Measurements from ENCODE around the gene CDX1. TPM values are rescaled to one million over a fixed set of nuclear protein-coding genes. Genes with fewer than 3 reads are reported as not detected.

CDX1 gene
- total RNA-seq, 2 experiments from 2014 or later = not detected

DNA sequence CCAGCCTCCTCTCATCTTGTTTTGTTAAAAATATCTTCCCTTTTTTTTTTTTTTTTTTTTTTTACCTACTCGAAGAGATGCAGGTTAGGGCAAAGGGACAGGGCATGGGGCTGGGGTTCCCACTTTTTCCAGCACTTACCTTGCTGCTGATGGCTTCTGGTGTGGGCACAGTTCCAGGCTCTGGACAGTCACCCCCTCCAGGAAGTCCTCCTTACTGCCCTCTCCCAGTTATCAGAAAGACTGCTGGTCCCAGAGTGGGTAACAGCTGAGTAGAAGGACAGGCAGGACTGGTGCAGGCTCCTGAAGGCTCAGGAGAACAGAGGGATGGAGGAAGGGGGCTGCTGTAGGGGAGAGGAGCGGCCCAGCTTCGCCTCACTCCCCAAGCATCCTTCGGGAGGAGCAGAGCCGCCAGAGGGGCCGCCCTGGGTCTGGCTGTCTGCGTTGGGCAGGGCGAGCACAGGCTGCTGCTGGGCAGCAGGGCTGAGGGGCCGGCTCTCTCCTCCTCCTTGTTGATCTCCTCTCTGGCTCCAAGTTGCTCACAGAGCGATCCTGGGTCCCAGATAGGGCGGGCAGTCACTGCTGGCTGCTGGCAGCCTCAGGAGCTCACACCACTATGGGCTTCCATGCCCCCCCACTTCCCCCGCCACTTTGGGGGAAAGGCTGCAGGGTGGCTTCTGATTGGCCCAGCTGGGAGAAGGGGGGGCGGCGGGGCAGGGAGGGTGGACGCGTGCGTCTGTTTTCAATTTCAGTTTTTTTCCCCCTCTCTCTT is 11.1 kb upstream of the CDX1 start, which contains the start of gene PDGFRB:
TSS of gene PDGFRB (minus strand) at position 588 of the 769 bp plus-strand sequence. CDS start 18,798 bp downstream, outside the sequence.
- ChIA-PET CTCF (no interaction called here), POLR2A (no interaction called here)
- H3K4me1 ChIP-seq (ENCODE audit: insufficient read depth, low read length) = peaks cover 12% of the 10 kb centered on the region
- no peaks in the 10 kb centered on the region for H3K9me3 ChIP-seq (ENCODE audit: control insufficient read depth in 1 of 2, insufficient read depth in 1 of 2, low read length in 2 of 2)
- intact Hi-C loops (cut with DNase I, micrococcal nuclease) = no loop called here
- H3K36me3 ChIP-seq (ENCODE audit: insufficient read depth, low read length) = no peaks in the 10 kb centered on the region
- Mint-ChIP-seq H3K4me3 (peak within 1 kb of the TSS; percentile 69), H3K27me3 (peaks cover 32% of the 10 kb centered on the region), H3K4me1 (ENCODE audit: low read depth) (no peaks in the 10 kb centered on the region), H3K27ac (no peak within 1 kb of the TSS), H3K36me3 (ENCODE audit: low read depth) (no peaks in the 10 kb centered on the region), H3K9me3 (no peaks in the 10 kb centered on the region)
- H3K27ac ChIP-seq (ENCODE audit: low read depth in 1 of 2, low read length in 2 of 2) = no peak within 1 kb of the TSS
- peaks cover 6 to 10% of the 10 kb centered on the region in 2 experiments for H3K27me3 ChIP-seq (ENCODE audit: control insufficient read depth in 1 of 2, insufficient read depth in 2 of 2, low read length in 2 of 2)
- TF ChIP-seq, protein P1, sequence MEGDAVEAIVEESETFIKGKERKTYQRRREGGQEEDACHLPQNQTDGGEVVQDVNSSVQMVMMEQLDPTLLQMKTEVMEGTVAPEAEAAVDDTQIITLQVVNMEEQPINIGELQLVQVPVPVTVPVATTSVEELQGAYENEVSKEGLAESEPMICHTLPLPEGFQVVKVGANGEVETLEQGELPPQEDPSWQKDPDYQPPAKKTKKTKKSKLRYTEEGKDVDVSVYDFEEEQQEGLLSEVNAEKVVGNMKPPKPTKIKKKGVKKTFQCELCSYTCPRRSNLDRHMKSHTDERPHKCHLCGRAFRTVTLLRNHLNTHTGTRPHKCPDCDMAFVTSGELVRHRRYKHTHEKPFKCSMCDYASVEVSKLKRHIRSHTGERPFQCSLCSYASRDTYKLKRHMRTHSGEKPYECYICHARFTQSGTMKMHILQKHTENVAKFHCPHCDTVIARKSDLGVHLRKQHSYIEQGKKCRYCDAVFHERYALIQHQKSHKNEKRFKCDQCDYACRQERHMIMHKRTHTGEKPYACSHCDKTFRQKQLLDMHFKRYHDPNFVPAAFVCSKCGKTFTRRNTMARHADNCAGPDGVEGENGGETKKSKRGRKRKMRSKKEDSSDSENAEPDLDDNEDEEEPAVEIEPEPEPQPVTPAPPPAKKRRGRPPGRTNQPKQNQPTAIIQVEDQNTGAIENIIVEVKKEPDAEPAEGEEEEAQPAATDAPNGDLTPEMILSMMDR (IDR thresholded peaks at IDR 0.05) = no peak
- DNase-seq = peak in 7 of 14 experiments; percentile 3 to 54 (median 28)
- ATAC-seq (ENCODE audit: poor library complexity) = no peak
- peak within 1 kb of the TSS; percentile 32 for H3K4me3 ChIP-seq (ENCODE audit: low read length)

- Histone ChIP-seq H3K4me1 (ENCODE audit: insufficient read depth, low read length) (peaks cover 12% of the 10 kb centered on the region), H3K27me3 (ENCODE audit: control insufficient read depth in 1 of 2, insufficient read depth in 2 of 2, low read length in 2 of 2) (peaks cover 6 to 10% of the 10 kb centered on the region in 2 experiments), H3K27ac (ENCODE audit: low read depth in 1 of 2, low read length in 2 of 2) (no peak overlapping the region), H3K9me3 (ENCODE audit: control insufficient read depth in 1 of 2, insufficient read depth in 1 of 2, low read length in 2 of 2) (no peaks in the 10 kb centered on the region), H3K36me3 (ENCODE audit: insufficient read depth, low read length) (no peaks in the 10 kb centered on the region), H3K4me3 (ENCODE audit: low read length) (peak overlapping the region; percentile 32)
- Mint-ChIP-seq H3K27me3 (peaks cover 32% of the 10 kb centered on the region), H3K36me3 (ENCODE audit: low read depth) (no peaks in the 10 kb centered on the region), H3K9me3 (no peaks in the 10 kb centered on the region), H3K4me3 (peak overlapping the region; percentile 69), H3K27ac (no peak overlapping the region), H3K4me1 (ENCODE audit: low read depth) (no peaks in the 10 kb centered on the region)
- no peak for DNase-seq
- TF ChIP-seq, protein P1 (IDR thresholded peaks at IDR 0.05) = no peak
- intact Hi-C loops (cut with DNase I, micrococcal nuclease) = no loop called here
- ATAC-seq (ENCODE audit: poor library complexity) = no peak
- POLR2A ChIA-PET = no interaction called here
- CTCF ChIA-PET = no interaction called here
Observed at GRCh38 chr5:150156027-150156368, 10.6 kb upstream of the CDX1 start.

- H3K4me3 ChIP-seq (ENCODE audit: low read length) = no peak overlapping the region
- H3K9me3 Mint-ChIP-seq = no peaks in the 10 kb centered on the region
Observed at GRCh38 chr5:150156540-150156939, 10.0 kb upstream of the CDX1 start.

More at GRCh38 chr5:150156540-150156939, 10.0 kb upstream of the CDX1 start:
- no peaks in the 10 kb centered on the region for H3K36me3 Mint-ChIP-seq (ENCODE audit: low read depth)
- TF ChIP-seq, protein P1 (IDR thresholded peaks at IDR 0.05) = no peak
- Histone ChIP-seq H3K4me1 (ENCODE audit: insufficient read depth, low read length) (peaks cover 12% of the 10 kb centered on the region), H3K27me3 (ENCODE audit: control insufficient read depth in 1 of 2, insufficient read depth in 2 of 2, low read length in 2 of 2) (peaks cover 6 to 10% of the 10 kb centered on the region in 2 experiments), H3K9me3 (ENCODE audit: control insufficient read depth in 1 of 2, insufficient read depth in 1 of 2, low read length in 2 of 2) (no peaks in the 10 kb centered on the region), H3K36me3 (ENCODE audit: insufficient read depth, low read length) (no peaks in the 10 kb centered on the region), H3K27ac (ENCODE audit: low read depth in 1 of 2, low read length in 2 of 2) (no peak overlapping the region)
- intact Hi-C loops (cut with DNase I, micrococcal nuclease) = no loop called here
- ChIA-PET POLR2A (no interaction called here), CTCF (interaction anchor here (0.7 kb wide), 1 partner anchor 263 kb away, joined by 3 read pairs; no protein-coding TSS in a partner anchor)
- H3K4me1 Mint-ChIP-seq (ENCODE audit: low read depth) = no peaks in the 10 kb centered on the region
- peaks cover 32% of the 10 kb centered on the region for H3K27me3 Mint-ChIP-seq
- no peak overlapping the region for H3K27ac Mint-ChIP-seq
- ATAC-seq (ENCODE audit: poor library complexity) = no peak
- H3K4me3 Mint-ChIP-seq = no peak overlapping the region
- DNase-seq = no peak
